DMS53 treated with DMSO at 0.1 percent for 48 hours (cell line): Measurements from ENCODE around the gene CAMTA1.

ENCODE experiments used
- DNase-seq: peaks from one replicate; lab custom pipeline; 2025; ENCODE audit not compliant: unreplicated experiment; lab: John Stamatoyannopoulos, UW

Gene CAMTA1

DNA sequence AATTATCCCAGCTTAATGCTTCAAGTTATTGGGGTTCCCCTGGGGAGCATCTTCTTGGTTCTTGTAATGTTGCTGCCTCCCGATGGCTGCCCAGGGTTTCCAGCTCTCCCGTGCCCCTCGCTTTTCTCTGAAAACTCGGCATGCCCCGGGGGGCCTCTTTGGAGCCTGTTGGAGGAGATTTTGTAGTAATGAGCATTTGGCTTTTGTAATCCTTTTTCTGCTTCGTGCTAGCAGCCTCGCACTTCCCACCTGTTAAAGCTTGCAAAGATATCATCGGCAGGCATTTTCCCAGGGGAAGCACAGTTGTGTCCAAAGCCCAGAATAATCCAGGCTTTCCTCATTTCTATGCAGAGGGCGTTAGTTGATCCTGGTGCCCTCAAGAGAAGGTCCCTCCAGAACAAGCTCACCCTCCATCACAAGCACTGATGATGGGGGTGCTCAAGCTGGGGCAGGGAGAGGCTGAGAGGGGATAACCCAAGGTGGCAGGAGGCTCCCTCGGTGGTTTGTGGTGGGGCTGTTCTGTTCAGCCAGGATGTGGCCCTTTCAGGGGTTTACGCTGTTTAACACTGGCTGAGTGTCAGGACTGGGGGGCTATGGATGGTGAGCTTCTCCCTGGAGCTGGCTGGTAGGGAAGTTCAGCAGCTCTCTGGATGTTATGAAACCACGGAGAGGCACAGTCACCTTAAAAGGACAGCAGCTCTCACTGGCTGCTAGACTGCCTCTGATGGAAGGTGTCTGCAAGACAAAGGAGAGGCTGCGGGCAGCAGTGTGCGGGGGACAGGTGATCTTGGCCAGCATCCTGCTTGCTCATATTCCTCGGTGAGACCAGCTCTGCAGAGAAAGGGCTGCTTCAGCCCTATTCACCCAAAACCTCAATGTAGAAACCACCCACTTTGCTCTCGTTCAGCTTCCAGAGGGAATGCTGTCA is 508.7 kb downstream of the CAMTA1 start:
- no peak for DNase-seq

DNA sequence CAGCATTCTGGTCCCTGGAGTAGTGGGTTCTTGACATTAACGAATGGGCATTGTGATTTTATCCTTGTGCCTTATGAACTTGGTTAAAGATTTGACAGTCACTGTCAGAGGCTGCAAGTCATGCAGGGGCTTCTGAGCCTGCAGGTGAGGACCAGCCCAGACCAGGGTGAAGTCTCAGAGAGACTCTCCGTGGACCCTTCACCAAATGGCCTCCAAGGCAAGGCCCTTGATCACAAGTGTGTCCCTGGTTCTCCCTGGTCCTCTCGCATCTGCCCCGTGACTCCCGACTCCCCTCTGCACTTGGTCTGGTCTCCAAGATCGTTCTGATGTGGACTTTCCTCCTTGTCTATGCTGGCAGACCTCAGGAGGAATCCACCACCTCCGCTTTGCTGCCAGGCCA is 509.4 kb downstream of the CAMTA1 start:
- DNase-seq, result no peak

DNA sequence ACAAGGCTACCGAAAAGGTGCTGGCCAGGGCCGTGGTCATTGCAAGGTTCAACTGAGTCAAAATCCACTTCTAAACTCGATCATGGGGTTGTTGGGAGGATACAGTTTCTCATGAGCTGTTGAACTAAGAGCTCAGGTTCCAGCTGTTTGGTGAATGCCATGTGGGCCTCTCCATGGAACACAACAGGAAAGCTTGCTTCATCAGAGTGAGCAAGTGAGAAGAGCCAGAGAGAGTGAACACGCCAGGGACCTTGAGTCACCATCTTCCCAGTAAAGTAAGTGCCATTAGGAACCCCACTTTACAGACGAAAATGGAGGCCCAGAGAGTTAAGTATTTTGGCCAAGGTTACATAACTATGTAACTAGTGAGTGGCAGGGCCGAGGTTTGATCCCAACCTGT is 510.7 kb downstream of the CAMTA1 start:
- DNase-seq, result no peak

GRCh38 chr1:7296968-7297367 is 511.7 kb downstream of the CAMTA1 start:
- DNase-seq, result no peak

DNA sequence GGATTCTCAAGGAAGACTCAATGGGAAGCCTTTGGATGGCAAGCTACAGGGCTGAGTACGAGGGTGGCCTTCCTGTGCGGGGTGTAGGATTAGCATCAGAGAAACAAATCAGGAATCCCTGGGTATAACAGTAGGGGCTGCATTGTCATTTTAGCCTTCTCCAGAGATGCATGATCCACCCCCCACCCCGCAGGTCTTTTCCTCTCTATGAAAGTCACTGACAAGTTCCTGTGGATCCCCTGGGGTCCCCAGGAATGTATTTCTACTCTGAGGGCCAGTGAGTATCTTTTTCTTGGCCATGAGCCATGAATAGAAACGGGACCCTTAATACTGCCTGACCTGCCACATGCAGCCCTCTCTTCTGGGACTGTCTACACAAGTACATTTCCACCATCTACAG is 512.9 kb downstream of the CAMTA1 start:
- DNase-seq, result no peak

DNA sequence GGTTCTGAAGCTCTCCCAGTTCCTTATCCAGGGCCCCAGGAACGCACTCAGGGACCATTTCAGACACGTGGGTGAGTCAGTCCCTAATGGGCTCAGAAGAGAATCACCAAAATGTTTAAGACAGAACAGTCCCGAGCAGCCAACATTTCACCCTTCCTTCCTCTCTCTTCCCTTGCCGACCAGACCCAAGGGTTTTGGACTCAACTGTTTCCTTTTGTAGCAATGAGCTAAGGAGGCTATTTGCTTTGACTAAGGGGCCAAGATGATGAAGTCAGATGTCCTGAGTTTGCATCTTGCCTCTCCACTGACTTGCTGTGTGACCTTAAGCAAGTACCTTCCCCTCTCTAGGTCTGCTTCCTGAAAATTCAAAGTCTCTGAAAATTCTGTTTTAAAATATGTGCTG is 513.5 kb downstream of the CAMTA1 start:
- DNase-seq, result no peak

GRCh38 chr1:7299329-7299799 is 514.1 kb downstream of the CAMTA1 start:
- no peak for DNase-seq

GRCh38 chr1:7299994-7300393 is 514.7 kb downstream of the CAMTA1 start:
- no peak for DNase-seq

DNA sequence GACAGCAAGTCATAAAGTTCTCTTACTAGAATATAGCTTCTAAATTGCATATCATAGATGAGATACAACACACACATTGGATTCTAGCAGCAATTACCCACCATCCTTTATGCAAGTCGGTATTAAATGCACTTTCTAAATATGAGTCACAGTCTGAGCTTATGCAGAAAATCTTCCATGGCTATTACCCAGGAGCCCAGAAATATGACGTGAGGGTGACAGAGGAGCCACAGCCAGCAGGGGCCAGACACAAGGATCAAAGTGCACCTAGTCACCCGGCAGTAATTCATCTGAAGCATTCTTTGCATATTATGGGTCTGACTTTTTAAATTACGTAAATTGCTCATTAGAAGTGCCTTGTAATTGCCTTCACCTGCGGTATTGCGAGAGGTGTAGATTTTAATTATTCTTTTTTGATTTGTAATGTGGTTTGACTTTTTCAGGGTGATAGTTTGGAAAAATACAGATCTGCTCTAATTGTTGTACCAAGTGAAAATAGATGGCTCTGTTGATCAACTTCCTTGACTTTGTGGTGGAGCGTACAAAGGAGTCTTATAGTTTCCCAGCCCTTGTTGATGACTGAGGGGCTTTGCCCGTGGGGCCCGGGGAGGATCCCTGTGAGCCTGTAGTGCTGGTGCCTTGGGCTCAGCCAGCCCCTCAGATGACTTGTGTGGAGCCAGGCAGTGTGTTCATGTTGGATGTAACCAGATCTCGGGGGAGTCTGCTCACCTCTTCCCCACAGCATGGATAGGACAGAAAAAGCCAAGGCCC is 515.8 kb downstream of the CAMTA1 start:
- DNase-seq, result no peak

GRCh38 chr1:7301664-7301981 is 516.4 kb downstream of the CAMTA1 start:
- DNase-seq, result no peak

DNA sequence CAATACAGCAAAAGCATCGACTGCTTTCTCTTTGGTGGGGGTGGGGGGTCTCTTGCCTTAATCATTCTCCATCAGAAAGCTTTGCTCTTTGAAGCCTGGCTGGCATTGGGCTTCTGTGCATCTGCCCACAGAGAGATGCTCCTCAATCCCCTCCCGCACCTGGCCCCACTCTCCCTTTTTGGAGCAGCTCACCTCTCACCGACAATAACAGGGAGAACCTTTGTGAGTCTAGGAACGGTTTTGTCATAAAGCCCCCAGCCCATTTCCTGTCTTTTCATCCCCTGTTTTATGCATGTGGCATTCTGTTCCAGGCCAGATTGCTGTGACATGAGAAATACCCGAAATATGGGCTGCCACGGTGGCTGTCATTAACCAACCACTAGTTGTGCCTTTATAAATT is 516.9 kb downstream of the CAMTA1 start:
- DNase-seq, result no peak

- DNase-seq, result peak; percentile 5
Observed at GRCh38 chr1:7302873-7303272, 517.6 kb downstream of the CAMTA1 start.

DNA sequence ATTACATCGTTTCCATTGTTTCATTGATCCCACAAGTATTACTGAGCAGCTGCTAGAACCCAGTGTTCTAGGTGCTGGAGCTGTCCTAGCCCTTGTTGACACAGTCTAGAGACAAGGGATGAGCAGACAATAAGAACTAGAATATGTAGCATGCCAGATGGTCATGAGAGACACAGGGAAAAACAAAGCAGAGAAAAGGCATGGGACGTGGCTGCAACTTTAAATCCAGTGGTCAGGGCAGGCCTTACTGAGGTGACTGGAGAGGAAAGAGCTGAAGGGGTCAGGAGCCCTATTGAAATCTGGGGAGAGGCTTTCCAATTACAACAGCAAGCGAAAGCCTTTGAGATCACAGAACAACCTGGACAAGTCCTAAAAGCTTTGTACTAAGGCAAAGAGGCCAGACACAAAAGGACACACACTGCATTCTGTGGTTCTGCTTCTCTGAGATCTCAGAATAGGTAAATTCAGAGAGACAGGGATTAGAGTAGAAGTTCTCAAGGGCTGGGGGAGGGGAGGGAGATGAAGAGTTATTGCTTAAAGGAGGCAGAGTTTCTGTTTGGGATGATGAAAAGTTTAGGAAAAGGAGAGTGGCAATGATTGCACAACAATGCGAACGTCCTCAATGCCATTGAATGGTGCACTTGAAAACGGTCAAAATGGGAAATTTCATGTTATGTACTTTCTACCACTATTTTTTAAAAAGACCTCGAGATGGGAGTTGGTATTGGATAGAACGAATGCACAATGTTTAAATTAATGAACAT is 518.5 kb downstream of the CAMTA1 start:
- DNase-seq, result peak; percentile 48

- DNase-seq, result no peak
Observed at GRCh38 chr1:7313081-7313546, 527.9 kb downstream of the CAMTA1 start.

GRCh38 chr1:7313826-7314225 is 528.6 kb downstream of the CAMTA1 start:
- DNase-seq, result no peak

- no peak for DNase-seq
Observed at GRCh38 chr1:7315316-7315715, 530.1 kb downstream of the CAMTA1 start.

DNA sequence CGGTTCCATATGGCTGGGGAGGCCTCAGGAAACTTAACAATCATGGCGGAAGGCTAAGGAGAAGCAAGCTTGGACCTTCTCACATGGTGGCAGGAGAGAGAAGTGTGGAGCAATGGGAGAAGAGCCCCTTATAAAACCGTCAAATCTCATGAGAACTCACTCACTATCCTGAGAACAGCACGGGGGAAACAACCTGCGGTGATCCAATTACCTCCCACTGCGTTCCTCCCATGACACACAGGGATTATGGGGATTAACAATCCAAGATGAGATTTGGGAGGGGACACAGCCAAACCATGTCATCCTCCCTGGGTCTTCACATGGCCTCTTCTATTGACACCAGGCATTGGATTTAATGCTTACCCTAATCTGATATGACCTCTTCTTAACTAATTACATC is 530.7 kb downstream of the CAMTA1 start:
- DNase-seq, result no peak

DNA sequence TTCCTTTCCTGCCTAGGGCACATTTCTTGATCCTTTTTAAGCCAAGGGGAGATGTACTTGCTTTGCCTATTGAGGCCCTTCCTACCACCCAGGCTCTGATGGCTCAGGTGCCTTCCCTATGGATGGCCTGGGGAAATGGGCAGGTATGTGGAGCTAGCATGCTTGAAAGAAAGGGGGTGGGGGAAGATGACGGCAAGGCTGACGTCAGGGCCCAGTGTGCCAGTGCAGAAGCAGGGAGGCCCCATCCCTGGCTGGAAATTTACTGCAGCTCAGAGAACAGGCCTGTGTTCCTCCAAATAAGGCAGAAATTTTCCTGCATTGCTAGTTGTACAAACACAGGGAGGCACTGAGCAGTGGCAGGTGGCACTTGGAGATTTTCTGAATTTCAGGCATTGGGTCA is 532.6 kb downstream of the CAMTA1 start:
- DNase-seq, result no peak

GRCh38 chr1:7319196-7319595 is 533.9 kb downstream of the CAMTA1 start:
- no peak for DNase-seq

GRCh38 chr1:7320661-7321060 is 535.4 kb downstream of the CAMTA1 start:
- DNase-seq, result no peak

DNA sequence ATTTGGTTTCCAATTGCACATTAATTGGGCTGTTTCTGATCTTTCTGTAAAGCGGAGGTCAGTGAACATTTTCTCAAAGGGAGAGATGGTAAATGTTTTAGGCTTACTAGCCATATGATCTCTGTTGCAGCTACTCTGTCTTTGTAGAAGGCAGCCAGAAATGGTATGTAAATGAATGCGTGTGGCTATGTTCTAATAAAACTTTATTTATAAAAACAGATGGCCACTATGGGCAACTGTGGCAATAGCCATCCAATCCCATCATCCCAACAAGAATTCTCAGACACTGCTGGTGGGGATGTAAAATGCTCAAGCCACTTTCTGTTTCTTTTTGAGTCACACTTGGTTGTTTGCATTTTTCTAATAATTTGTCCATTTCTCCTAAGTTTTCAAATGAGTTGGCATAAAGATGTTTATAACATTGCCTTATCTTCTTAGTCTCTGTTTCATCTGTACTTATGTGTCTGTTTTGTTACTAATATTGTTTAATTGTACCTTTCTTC is 537.1 kb downstream of the CAMTA1 start:
- no peak for DNase-seq
